ENCODE measurements around the gene SAMD9L.

SAMD9L gene

GRCh38 chr7:93148144-93148543 is at the start of gene SAMD9L:
TSS of gene SAMD9L (minus strand) at chr7:93148385. CDS start at chr7:93135971, 12,414 bp downstream.
- peak; percentile 53 for DNase-seq (ENCODE audit: low spot score)

DNA sequence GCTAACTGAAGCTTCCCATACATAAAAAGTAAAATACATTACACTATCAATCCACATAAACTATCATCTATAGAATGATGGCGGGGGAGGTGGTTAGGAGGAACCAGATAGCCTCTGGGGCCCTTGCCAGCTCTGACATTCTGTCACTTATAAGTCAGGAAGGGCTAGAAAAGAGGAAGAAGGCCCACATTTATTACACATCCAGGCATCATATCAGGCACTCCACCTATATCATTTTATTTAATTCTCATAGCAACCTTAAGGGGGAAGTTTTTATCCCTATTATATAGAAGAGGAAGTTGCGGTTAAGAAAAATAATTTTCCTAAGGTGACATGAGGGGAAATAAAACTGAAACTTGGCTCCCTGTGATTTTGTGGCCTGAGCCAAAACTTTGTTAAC is 48.2 kb upstream of the SAMD9L start:
- DNase-seq (ENCODE audit: low spot score): no peak

- no peak for DNase-seq (ENCODE audit: low spot score)
These were observed 46.2 kb upstream of the SAMD9L start for GRCh38 chr7:93194386-93194785.

DNA sequence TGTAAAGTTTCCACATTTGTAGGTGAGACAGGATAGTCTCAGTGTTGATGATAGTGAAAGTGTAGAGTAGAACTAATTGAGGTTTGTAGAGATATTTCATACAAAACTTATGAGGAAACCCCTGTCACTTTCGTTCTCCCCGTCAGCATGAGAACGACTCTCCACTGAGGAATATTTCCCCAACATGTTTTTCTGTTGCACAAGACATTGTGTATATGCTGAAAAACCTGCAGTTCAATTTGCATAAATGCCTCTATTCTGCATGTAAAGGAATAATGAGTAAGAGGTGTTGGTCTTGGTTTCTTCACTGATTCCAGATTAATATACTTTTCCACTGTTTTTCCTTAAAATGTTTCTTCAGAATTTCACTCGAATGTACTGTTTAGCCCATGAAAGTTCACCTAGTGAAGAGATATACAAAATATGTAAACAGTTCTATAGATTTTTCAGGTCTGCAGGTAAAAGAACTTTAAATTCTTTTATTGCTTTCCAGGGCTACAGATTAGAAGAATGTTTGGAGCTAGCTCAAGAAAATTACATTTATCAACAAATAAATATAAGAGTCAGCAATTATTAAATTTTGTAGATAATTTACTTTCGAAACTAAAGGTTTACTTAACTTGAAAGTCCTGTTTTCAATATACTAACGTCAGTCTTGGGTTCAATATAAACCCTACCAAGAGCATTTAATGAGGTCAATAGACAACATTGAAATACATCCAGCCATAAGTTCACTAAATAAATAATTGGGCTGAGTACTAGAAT is 40.9 kb upstream of the SAMD9L start:
- no peak for DNase-seq (ENCODE audit: low spot score)

GRCh38 chr7:93185303-93186027 is 37.3 kb upstream of the SAMD9L start:
- DNase-seq (ENCODE audit: low spot score): no peak

DNA sequence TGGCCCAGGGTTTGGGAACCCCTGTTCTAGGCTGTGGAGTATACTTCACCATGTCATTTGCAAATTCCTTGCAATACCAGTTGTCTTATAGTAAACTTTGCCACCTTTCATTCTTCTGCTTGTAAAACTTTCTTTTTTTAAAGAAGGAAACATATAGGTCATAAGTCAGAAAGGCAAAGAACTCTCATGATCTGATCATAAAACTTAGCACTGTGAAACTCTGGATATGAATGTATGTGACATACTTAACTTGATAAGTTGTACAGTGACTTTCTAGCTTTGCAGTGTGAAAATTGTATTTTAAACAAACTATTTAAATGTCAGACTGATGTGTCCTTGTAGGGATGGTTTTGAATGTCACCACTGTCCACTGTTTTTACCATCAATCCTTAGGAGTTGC is 31.0 kb upstream of the SAMD9L start:
- DNase-seq (ENCODE audit: low spot score): no peak

DNA sequence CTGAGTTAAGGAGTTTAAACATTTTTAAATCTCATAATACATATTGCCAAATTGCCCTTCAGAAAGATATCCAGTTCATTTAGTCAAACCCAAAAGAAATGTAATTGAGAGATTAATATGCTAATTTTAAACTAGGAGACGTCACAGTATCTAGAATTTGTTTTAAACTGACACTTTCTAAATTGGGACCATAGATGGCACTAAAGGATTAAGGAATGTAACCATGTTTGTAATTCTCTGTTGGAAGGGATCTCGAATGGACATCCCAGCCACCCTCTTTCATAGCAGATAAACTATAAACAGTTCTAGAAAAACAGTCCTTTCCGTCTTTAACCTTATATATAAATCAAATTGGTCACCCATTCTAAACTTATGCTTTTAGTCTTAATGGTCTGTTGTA is 30.0 kb upstream of the SAMD9L start:
- DNase-seq (ENCODE audit: low spot score): peak; percentile 58

- DNase-seq (ENCODE audit: low spot score): no peak
These were observed 28.9 kb upstream of the SAMD9L start for GRCh38 chr7:93176992-93177580.

GRCh38 chr7:93175219-93175618 is 27.0 kb upstream of the SAMD9L start:
- DNase-seq (ENCODE audit: low spot score): no peak

- DNase-seq (ENCODE audit: low spot score): no peak
These were observed 24.5 kb upstream of the SAMD9L start for GRCh38 chr7:93172683-93173082.

GRCh38 chr7:93171606-93172226 is 23.5 kb upstream of the SAMD9L start:
- no peak for DNase-seq (ENCODE audit: low spot score)

- no peak for DNase-seq (ENCODE audit: low spot score)
These were observed 17.3 kb upstream of the SAMD9L start for GRCh38 chr7:93165447-93165846.

- DNase-seq (ENCODE audit: low spot score): no peak
These were observed 16.6 kb upstream of the SAMD9L start for GRCh38 chr7:93164766-93165165.

- no peak for DNase-seq (ENCODE audit: low spot score)
These were observed 13.1 kb upstream of the SAMD9L start for GRCh38 chr7:93161181-93161762.

DNA sequence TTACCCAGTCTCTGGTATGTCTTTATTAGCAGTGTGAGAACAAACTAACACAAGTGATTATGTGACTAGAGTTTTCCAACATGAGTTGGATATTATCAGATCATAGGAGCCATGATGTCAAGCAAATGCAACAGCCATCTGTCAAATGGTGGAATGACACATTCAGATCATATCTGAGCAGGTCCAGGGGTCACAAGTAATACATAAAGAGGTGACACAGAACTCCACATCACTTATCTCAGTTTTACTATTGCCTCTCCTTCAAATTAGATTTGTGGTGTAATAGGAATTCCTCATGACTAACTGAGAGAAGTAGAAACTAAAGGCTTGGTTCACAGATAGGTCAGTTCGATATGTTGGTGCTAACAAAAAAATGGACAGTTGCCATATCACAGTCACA is 12.2 kb upstream of the SAMD9L start:
- DNase-seq (ENCODE audit: low spot score): no peak

DNA sequence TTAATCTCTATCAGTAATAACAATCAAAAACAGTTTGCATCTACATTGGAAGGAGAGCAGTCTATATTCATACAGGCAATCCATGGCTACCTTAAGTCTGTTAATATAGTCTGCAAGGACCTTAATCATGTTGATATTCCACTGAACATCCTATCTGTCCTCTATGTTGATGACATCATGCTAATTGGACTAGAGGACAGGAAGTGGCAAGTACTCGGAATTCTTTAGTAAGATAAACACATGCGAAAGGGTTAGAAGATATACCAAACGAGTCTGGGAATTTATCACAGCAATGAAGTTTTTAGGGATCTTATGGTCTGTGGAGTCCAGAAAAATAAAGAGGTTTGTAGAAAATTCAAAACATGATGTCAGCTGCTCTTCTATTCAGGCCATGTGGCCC is 11.3 kb upstream of the SAMD9L start:
- no peak for DNase-seq (ENCODE audit: low spot score)

- no peak for DNase-seq (ENCODE audit: low spot score)
These were observed 8.7 kb upstream of the SAMD9L start for GRCh38 chr7:93156884-93157283.

DNA sequence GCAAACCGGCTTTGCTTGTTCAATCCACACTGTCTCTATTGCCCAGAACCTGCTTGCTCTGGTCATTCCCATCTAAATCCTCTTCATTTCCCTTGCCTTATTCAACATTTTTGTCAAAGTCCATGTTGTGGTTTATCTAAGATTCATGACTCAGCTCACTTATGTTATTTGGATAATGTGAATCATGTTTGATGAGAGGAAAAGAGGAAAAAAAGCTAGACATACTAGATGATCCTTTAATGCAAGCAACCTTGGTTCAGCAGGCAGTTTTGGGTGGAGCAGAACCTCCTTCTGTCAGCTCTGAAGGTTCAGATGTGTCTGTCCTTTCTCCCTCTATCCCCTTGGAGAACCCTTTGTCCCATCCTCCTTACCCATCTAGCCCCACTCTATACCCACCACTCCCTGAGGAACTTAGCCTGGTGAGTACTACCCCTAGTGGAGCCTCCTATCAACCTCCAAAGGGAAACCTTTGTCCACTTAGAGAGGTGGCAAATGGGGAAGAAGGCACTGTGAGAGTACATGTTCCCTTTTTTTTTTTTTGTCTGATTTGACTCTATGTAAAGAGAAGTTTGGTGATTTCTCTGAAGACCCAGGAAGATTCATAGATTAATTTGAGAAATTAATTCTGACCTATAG is 2.1 kb upstream of the SAMD9L start:
- DNase-seq (ENCODE audit: low spot score): peak; percentile 15

GRCh38 chr7:93148727-93149126 is 542 bp upstream of the SAMD9L start:
- no peak for DNase-seq (ENCODE audit: low spot score)

- peak; percentile 53 for DNase-seq (ENCODE audit: low spot score)
These were observed 822 bp downstream of the SAMD9L start for GRCh38 chr7:93147363-93147762.

DNA sequence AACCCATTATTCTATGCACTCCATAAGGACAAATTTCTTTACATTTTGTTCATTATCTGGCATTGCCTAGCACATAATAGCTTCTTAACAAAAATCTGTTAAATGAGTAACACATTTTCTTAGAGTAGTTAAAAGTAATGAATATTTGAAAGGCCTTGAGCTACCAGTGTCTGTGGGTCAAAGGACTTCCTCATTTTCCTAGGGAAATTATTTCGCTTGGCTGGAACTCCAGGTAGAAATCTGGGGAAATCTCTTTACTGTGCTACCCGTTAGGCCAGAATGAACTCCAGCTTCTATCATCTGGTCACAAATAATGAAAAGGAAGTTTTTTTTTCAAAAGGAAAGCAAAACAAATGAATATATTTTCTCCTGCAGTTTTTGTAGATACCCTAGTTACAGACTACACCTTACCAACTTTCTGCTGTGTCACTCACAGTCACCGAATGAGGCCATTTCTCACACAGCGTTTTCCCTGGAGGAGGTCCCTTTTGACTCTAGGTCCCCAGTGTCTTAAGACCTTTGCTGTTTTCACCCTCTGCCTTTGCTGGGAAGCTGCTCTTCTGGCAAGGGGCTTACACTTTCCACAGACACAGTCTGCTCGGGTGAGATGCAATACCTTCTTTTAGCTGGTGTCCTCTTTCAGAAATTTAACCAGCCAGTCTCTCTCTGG is 1.6 kb downstream of the SAMD9L start:
- peak; percentile 12 for DNase-seq (ENCODE audit: low spot score)

Measured in pons (tissue), 1 donor.